ENCODE data around the gene TRPV3. TPM values are rescaled to one million over a fixed set of nuclear protein-coding genes. Genes with fewer than 3 reads are reported as not detected.

The TRPV3 gene
- total and polyA plus RNA-seq, 4 donors = 0.10 to 0.91 (median 0.33) TPM

- no peaks in the 10 kb centered on the region for H3K9me3 ChIP-seq (ENCODE audit: control insufficient read depth in 4 of 4, insufficient read depth in 3 of 4, low read length in 3 of 4)
- H3K27me3 ChIP-seq (ENCODE audit: control insufficient read depth in 3 of 3, insufficient read depth in 3 of 3, low read length in 2 of 3) = peaks cover 0 to 3% (median 0%) of the 10 kb centered on the region in 3 donors
- peaks cover 0 to 5% (median 1%) of the 10 kb centered on the region in 4 donors for H3K36me3 ChIP-seq (ENCODE audit: control insufficient read depth in 4 of 4, insufficient read depth in 4 of 4, low read length in 4 of 4)
- DNase-seq (no peak), ATAC-seq (ENCODE audit: insufficient read depth, low FRiP score) (no peak)
- no peak overlapping the region for H3K9ac ChIP-seq (ENCODE audit: insufficient read depth in 1 of 2, low read length in 2 of 2)
- peaks cover 0 to 10% (median 0%) of the 10 kb centered on the region in 5 donors for H3K4me1 ChIP-seq (ENCODE audit: control insufficient read depth in 5 of 5, insufficient read depth in 5 of 5, low read length in 5 of 5)
- TF ChIP-seq CTCF (IDR thresholded peaks at IDR 0.05; ENCODE audit: control extremely low read depth, extremely low read depth) = no peak
- WGBS, 2 donors = 91 to 96% methylated on average over 27 of the region's 27 CpGs
- no peak overlapping the region for H3K27ac ChIP-seq (ENCODE audit: low read depth in 1 of 2, low read length in 1 of 2)
- no peak overlapping the region for H3K4me3 ChIP-seq
These were observed 39.3 kb upstream of the TRPV3 start for GRCh38 chr17:3596804-3597464.

- WGBS, 2 donors = 74 to 85% methylated on average over 15 of the region's 15 CpGs
- Histone ChIP-seq H3K36me3 (ENCODE audit: control insufficient read depth in 4 of 4, insufficient read depth in 4 of 4, low read length in 4 of 4) (peaks cover 0 to 14% (median 6%) of the 10 kb centered on the region in 4 donors), H3K27me3 (ENCODE audit: control insufficient read depth in 3 of 3, insufficient read depth in 3 of 3, low read length in 2 of 3) (peaks cover 0 to 3% (median 0%) of the 10 kb centered on the region in 3 donors), H3K9ac (ENCODE audit: insufficient read depth in 1 of 2, low read length in 2 of 2) (no peak overlapping the region), H3K9me3 (ENCODE audit: control insufficient read depth in 4 of 4, insufficient read depth in 3 of 4, low read length in 3 of 4) (no peaks in the 10 kb centered on the region), H3K27ac (ENCODE audit: low read depth in 1 of 2, low read length in 1 of 2) (no peak overlapping the region), H3K4me1 (ENCODE audit: control insufficient read depth in 5 of 5, insufficient read depth in 5 of 5, low read length in 5 of 5) (peaks cover 0 to 10% (median 0%) of the 10 kb centered on the region in 5 donors), H3K4me3 (no peak overlapping the region)
- ATAC-seq (ENCODE audit: insufficient read depth, low FRiP score) (no peak), DNase-seq (peak in 1 of 3 donors; percentile 5)
- TF ChIP-seq CTCF (IDR thresholded peaks at IDR 0.05; ENCODE audit: control extremely low read depth, extremely low read depth) = no peak
These were observed 37.4 kb upstream of the TRPV3 start for GRCh38 chr17:3594976-3595375.

GRCh38 chr17:3594051-3594800 is 36.6 kb upstream of the TRPV3 start:
- Histone ChIP-seq H3K9me3 (ENCODE audit: control insufficient read depth in 4 of 4, insufficient read depth in 3 of 4, low read length in 3 of 4) (no peaks in the 10 kb centered on the region), H3K4me1 (ENCODE audit: control insufficient read depth in 5 of 5, insufficient read depth in 5 of 5, low read length in 5 of 5) (peaks cover 0 to 10% (median 0%) of the 10 kb centered on the region in 5 donors), H3K9ac (ENCODE audit: insufficient read depth in 1 of 2, low read length in 2 of 2) (peak overlapping the region in 1 of 2 donors; percentile 55), H3K27ac (ENCODE audit: low read depth in 1 of 2, low read length in 1 of 2) (no peak overlapping the region), H3K36me3 (ENCODE audit: control insufficient read depth in 4 of 4, insufficient read depth in 4 of 4, low read length in 4 of 4) (peaks cover 3 to 21% (median 7%) of the 10 kb centered on the region in 4 donors), H3K4me3 (no peak overlapping the region), H3K27me3 (ENCODE audit: control insufficient read depth in 3 of 3, insufficient read depth in 3 of 3, low read length in 2 of 3) (peaks cover 0 to 3% (median 0%) of the 10 kb centered on the region in 3 donors)
- no peak for ATAC-seq (ENCODE audit: insufficient read depth, low FRiP score)
- 77 to 81% methylated on average over 11 of the region's 11 CpGs for WGBS, 2 donors
- DNase-seq = peak in 2 of 3 donors; percentile 53 to 58
- TF ChIP-seq CTCF (IDR thresholded peaks at IDR 0.05; ENCODE audit: control extremely low read depth, extremely low read depth) = no peak
